ENCODE data around the gene RNF169. TPM values are rescaled to one million over a fixed set of nuclear protein-coding genes. Genes with fewer than 3 reads are reported as not detected.

The RNF169 gene
- total and polyA plus RNA-seq, 8 donors: 19.4 to 23.6 (median 22.2) TPM

DNA sequence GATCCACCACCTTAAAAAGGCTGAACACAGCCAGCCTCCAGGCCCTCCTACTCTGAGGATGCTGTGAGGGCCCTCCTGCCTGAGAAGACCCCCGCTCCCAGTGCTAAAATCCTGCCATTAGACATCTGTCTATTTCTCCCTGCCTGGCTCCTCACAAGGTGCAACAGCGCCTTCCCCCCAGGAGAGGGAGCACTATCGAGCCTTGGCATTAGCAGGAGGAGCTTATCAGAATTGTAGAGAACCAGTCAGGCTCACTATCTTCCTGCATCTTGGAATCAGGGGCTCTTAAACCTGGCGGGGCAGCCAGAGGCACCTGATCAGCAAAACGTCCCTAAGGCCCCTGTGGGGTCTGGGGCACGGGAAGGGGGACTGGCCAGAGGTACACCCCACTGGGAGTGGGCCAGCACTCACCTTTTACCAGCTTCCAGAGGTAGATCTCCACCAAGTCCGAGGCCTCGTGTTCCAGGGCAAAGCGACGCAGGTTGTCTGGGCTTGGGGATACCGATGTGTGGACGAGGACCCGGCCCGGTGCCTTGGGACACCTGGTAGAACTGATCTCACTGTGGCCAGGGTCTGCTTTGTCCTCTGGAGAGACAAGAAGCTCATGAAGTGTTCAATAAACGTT, 46.2 kb upstream of the RNF169 start:
- ATAC-seq (peak; percentile 92), DNase-seq (peak; percentile 46 to 78 (median 67))
- H3K27ac ChIP-seq: no peak overlapping the region
- TF ChIP-seq CTCF (IDR thresholded peaks at IDR 0.05): peak; percentile 91 to 92
- no peaks in the 10 kb centered on the region for H3K9me3 ChIP-seq
- no peaks in the 10 kb centered on the region for H3K36me3 ChIP-seq
- H3K27me3 ChIP-seq: no peaks in the 10 kb centered on the region
- no peak overlapping the region for H3K4me3 ChIP-seq
- peaks cover 2 to 9% of the 10 kb centered on the region in 2 donors for H3K4me1 ChIP-seq
- intact Hi-C loops (cut with DNase I): no loop called here

- intact Hi-C loops (cut with DNase I): no loop called here
- no peaks in the 10 kb centered on the region for H3K9me3 ChIP-seq
- DNase-seq (peak in 1 of 4 donors; percentile 67), ATAC-seq (no peak)
- H3K27me3 ChIP-seq: no peaks in the 10 kb centered on the region
- no peak overlapping the region for H3K4me3 ChIP-seq
- peaks cover 0 to 3% of the 10 kb centered on the region in 2 donors for H3K4me1 ChIP-seq
- H3K27ac ChIP-seq: no peak overlapping the region
- TF ChIP-seq CTCF (IDR thresholded peaks at IDR 0.05): no peak
- no peaks in the 10 kb centered on the region for H3K36me3 ChIP-seq
Observed at GRCh38 chr11:74703211-74703610, 45.4 kb upstream of the RNF169 start.

- no peak for TF ChIP-seq CTCF (IDR thresholded peaks at IDR 0.05)
- no peak for ATAC-seq
Observed at GRCh38 chr11:74707182-74707581, 41.5 kb upstream of the RNF169 start.

GRCh38 chr11:74707602-74708510, 40.8 kb upstream of the RNF169 start:
- Histone ChIP-seq H3K4me3 (no peak overlapping the region), H3K4me1 (no peaks in the 10 kb centered on the region), H3K27ac (no peak overlapping the region), H3K27me3 (no peaks in the 10 kb centered on the region), H3K9me3 (no peaks in the 10 kb centered on the region), H3K36me3 (no peaks in the 10 kb centered on the region)
- ATAC-seq (no peak), DNase-seq (peak in 1 of 4 donors; percentile 36)
- TF ChIP-seq CTCF (IDR thresholded peaks at IDR 0.05): no peak
- intact Hi-C loops (cut with DNase I): no loop called here

More at GRCh38 chr11:74707182-74707581, 41.5 kb upstream of the RNF169 start:
- no peak overlapping the region for H3K4me3 ChIP-seq
- no peaks in the 10 kb centered on the region for H3K27me3 ChIP-seq
- intact Hi-C loops (cut with DNase I): no loop called here
- peak in 1 of 4 donors; percentile 1 for DNase-seq
- H3K27ac ChIP-seq: no peak overlapping the region
- no peaks in the 10 kb centered on the region for H3K36me3 ChIP-seq
- H3K4me1 ChIP-seq: peaks cover 0 to 2% of the 10 kb centered on the region in 2 donors
- H3K9me3 ChIP-seq: no peaks in the 10 kb centered on the region

- no peak overlapping the region for H3K27ac ChIP-seq
Observed at GRCh38 chr11:74709175-74709574, 39.5 kb upstream of the RNF169 start.

More at GRCh38 chr11:74709175-74709574, 39.5 kb upstream of the RNF169 start:
- Histone ChIP-seq H3K36me3 (no peaks in the 10 kb centered on the region), H3K27me3 (no peaks in the 10 kb centered on the region), H3K4me3 (no peak overlapping the region), H3K4me1 (no peaks in the 10 kb centered on the region), H3K9me3 (no peaks in the 10 kb centered on the region)
- no peak for DNase-seq
- intact Hi-C loops (cut with DNase I): no loop called here
- ATAC-seq: no peak
- no peak for TF ChIP-seq CTCF (IDR thresholded peaks at IDR 0.05)

Data from left lung (tissue), 10 donors.